MV-4-11 (cell line): ENCODE data around the gene CEP131.

ENCODE experiments used
- DNase-seq: peaks from one replicate; lab custom pipeline; 2025; lab: John Stamatoyannopoulos, UW

Gene CEP131

GRCh38 chr17:81222906-81223761 is at the start of gene CEP131:
Gene CEP131, minus strand, starts transcription at chr17:81222965. Its CDS starts 2,909 bp downstream, at chr17:81220056.
- DNase-seq = peak; percentile 96

- no peak for DNase-seq
These were observed 48.5 kb upstream of the CEP131 start for GRCh38 chr17:81271226-81271625.

GRCh38 chr17:81270279-81270678 is 47.5 kb upstream of the CEP131 start:
- DNase-seq = peak; percentile 9

GRCh38 chr17:81267390-81268067 is 44.8 kb upstream of the CEP131 start:
- peak; percentile 12 for DNase-seq

- DNase-seq = no peak
These were observed 42.8 kb upstream of the CEP131 start for GRCh38 chr17:81265576-81265975.

- no peak for DNase-seq
These were observed 41.9 kb upstream of the CEP131 start for GRCh38 chr17:81264640-81265039.

- no peak for DNase-seq
These were observed 40.8 kb upstream of the CEP131 start for GRCh38 chr17:81263371-81264181.

GRCh38 chr17:81261582-81262336 is 39.0 kb upstream of the CEP131 start:
- no peak for DNase-seq

GRCh38 chr17:81261096-81261495 is 38.3 kb upstream of the CEP131 start:
- no peak for DNase-seq

GRCh38 chr17:81260641-81261040 is 37.9 kb upstream of the CEP131 start:
- DNase-seq = no peak

- DNase-seq = no peak
These were observed 37.4 kb upstream of the CEP131 start for GRCh38 chr17:81260171-81260570.

GRCh38 chr17:81259058-81259605 is 36.4 kb upstream of the CEP131 start:
- DNase-seq = no peak

GRCh38 chr17:81258292-81258691 is 35.5 kb upstream of the CEP131 start:
- DNase-seq = no peak

GRCh38 chr17:81257533-81257932 is 34.8 kb upstream of the CEP131 start:
- no peak for DNase-seq

GRCh38 chr17:81256616-81257015 is 33.9 kb upstream of the CEP131 start:
- no peak for DNase-seq

- peak; percentile 76 for DNase-seq
These were observed 32.4 kb upstream of the CEP131 start for GRCh38 chr17:81254955-81255717.

- DNase-seq = no peak
These were observed 30.8 kb upstream of the CEP131 start for GRCh38 chr17:81253358-81254131.

GRCh38 chr17:81252987-81253329 is 30.2 kb upstream of the CEP131 start:
- no peak for DNase-seq

- DNase-seq = no peak
These were observed 29.7 kb upstream of the CEP131 start for GRCh38 chr17:81252326-81252986.
